ENCODE measurements around the gene SMAD5. TPM values are rescaled to one million over a fixed set of nuclear protein-coding genes. Genes with fewer than 3 reads are reported as not detected.

The SMAD5 gene
- total RNA-seq, 1 donor from 2014 or later, result 71.3 TPM

GRCh38 chr5:136191304-136192014 lies 58.8 kb downstream of the SMAD5 start:
- no peaks in the 10 kb centered on the region for H3K36me3 ChIP-seq (ENCODE audit: insufficient read depth, low read length)
- H3K4me3 ChIP-seq (ENCODE audit: insufficient read depth, low read depth, low read length), result peak overlapping the region; percentile 50
- H3K27ac Mint-ChIP-seq (ENCODE audit: unreplicated experiment), result peak overlapping the region; percentile 18
- TF ChIP-seq EZH2 (IDR thresholded peaks at IDR 0.05; ENCODE audit: insufficient read depth, low read length), result no peak
- TF ChIP-seq CTCF (IDR thresholded peaks at IDR 0.05; ENCODE audit: insufficient read depth, low read depth, low read length), result no peak
- peaks cover 14% of the 10 kb centered on the region for H3K4me1 ChIP-seq (ENCODE audit: insufficient read depth, low read length)
- FAIRE-seq, result no peak
- peak; percentile 33 for DNase-seq (ENCODE audit: low read depth)
- peaks cover 44% of the 10 kb centered on the region for H3K27me3 ChIP-seq (ENCODE audit: insufficient read depth, low read length)
- no peak overlapping the region for H3K27ac ChIP-seq (ENCODE audit: low read depth, low read length)
- peak overlapping the region; percentile 41 for H3K4me3 Mint-ChIP-seq (ENCODE audit: unreplicated experiment)
- H3K9me3 ChIP-seq (ENCODE audit: insufficient read depth, low read depth, low read length), result no peaks in the 10 kb centered on the region
- H4K20me1 ChIP-seq (ENCODE audit: insufficient read depth, low read length), result peaks cover 37% of the 10 kb centered on the region
- H3K79me2 ChIP-seq (ENCODE audit: insufficient read depth, low read length), result no peaks in the 10 kb centered on the region
- no peak overlapping the region for H3K9ac ChIP-seq (ENCODE audit: low read length)
- peaks cover 11% of the 10 kb centered on the region for H3K4me1 Mint-ChIP-seq (ENCODE audit: low read depth, unreplicated experiment)
- no peak overlapping the region for H2AFZ ChIP-seq (ENCODE audit: low read depth, low read length)
- H3K4me2 ChIP-seq (ENCODE audit: low read length), result peak overlapping the region; percentile 83
- H3K36me3 Mint-ChIP-seq (ENCODE audit: low read depth, unreplicated experiment), result peaks cover 22% of the 10 kb centered on the region
- peaks cover 38% of the 10 kb centered on the region for H3K27me3 Mint-ChIP-seq (ENCODE audit: low read depth, unreplicated experiment)
- H3K9me3 Mint-ChIP-seq (ENCODE audit: unreplicated experiment), result peaks cover 2% of the 10 kb centered on the region

- Histone ChIP-seq H3K27ac (ENCODE audit: low read depth, low read length) (no peak overlapping the region), H3K4me2 (ENCODE audit: low read length) (peak overlapping the region; percentile 83), H3K9me3 (ENCODE audit: insufficient read depth, low read depth, low read length) (no peaks in the 10 kb centered on the region), H3K9ac (ENCODE audit: low read length) (no peak overlapping the region), H3K4me1 (ENCODE audit: insufficient read depth, low read length) (peaks cover 15% of the 10 kb centered on the region), H3K4me3 (ENCODE audit: insufficient read depth, low read depth, low read length) (peak overlapping the region; percentile 50), H3K79me2 (ENCODE audit: insufficient read depth, low read length) (no peaks in the 10 kb centered on the region), H4K20me1 (ENCODE audit: insufficient read depth, low read length) (peaks cover 37% of the 10 kb centered on the region), H2AFZ (ENCODE audit: low read depth, low read length) (no peak overlapping the region), H3K36me3 (ENCODE audit: insufficient read depth, low read length) (no peaks in the 10 kb centered on the region), H3K27me3 (ENCODE audit: insufficient read depth, low read length) (peaks cover 44% of the 10 kb centered on the region)
- Mint-ChIP-seq H3K27ac (ENCODE audit: unreplicated experiment) (no peak overlapping the region), H3K4me1 (ENCODE audit: low read depth, unreplicated experiment) (peaks cover 12% of the 10 kb centered on the region), H3K4me3 (ENCODE audit: unreplicated experiment) (peak overlapping the region; percentile 41), H3K27me3 (ENCODE audit: low read depth, unreplicated experiment) (peaks cover 38% of the 10 kb centered on the region), H3K36me3 (ENCODE audit: low read depth, unreplicated experiment) (peaks cover 17% of the 10 kb centered on the region), H3K9me3 (ENCODE audit: unreplicated experiment) (peaks cover 2% of the 10 kb centered on the region)
- DNase-seq (ENCODE audit: low read depth) (no peak), FAIRE-seq (no peak)
- TF ChIP-seq CTCF (IDR thresholded peaks at IDR 0.05; ENCODE audit: insufficient read depth, low read depth, low read length), result no peak
- TF ChIP-seq EZH2 (IDR thresholded peaks at IDR 0.05; ENCODE audit: insufficient read depth, low read length), result peak; percentile 99
These were observed 59.4 kb downstream of the SMAD5 start for GRCh38 chr5:136192015-136192525.

Measured in astrocyte (in vitro differentiated cells and primary cell).